ENCODE results near the gene MSH4.
"Not testable (repeated sequence)": the region's sequence is repeated elsewhere in the genome, so short reads cannot be mapped to it uniquely, and the experiment has no call there.

The MSH4 gene

DNA sequence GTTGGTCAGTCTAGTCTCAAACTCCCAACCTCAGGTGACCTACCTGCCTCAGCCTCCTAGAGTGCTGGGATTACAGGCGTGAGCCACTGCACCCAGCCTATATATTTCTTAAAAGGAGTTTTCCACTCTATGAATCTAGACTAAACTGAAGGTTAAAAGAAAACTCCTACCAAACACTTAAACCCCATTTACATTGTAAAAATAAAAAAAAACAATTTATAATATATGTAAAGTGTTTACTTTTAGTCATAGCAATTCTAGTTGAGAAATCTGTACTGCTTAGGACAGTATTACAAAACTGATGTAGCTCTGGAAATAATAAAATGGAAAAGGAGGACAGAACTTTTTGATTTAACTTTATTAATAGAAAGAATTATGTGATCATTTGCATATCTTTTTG lies 126.0 kb downstream of the MSH4 start:
- Histone ChIP-seq H3K4me3 (no peak overlapping the region), H3K4me1 (no peaks in the 10 kb centered on the region), H3K27ac (no peak overlapping the region), H3K36me3 (no peaks in the 10 kb centered on the region), H3K27me3 (no peaks in the 10 kb centered on the region), H3K9me3 (no peaks in the 10 kb centered on the region)
- TF ChIP-seq CTCF (IDR thresholded peaks at IDR 0.05), result no peak
- intact Hi-C loops (cut with DNase I; ENCODE audit: low total_unique reads), result no loop called here
- DNase-seq, result no peak

- no peaks in the 10 kb centered on the region for H3K36me3 ChIP-seq
- intact Hi-C loops (cut with DNase I; ENCODE audit: low total_unique reads), result no loop called here
- no peak for TF ChIP-seq CTCF (IDR thresholded peaks at IDR 0.05)
- no peaks in the 10 kb centered on the region for H3K9me3 ChIP-seq
- no peak for DNase-seq
- no peak within 1 kb of the TSS for H3K27ac ChIP-seq
- H3K4me1 ChIP-seq, result no peaks in the 10 kb centered on the region
- no peak within 1 kb of the TSS for H3K4me3 ChIP-seq
- no peaks in the 10 kb centered on the region for H3K27me3 ChIP-seq
These were observed 135.6 kb downstream of the MSH4 start, which contains the start of gene ASB17 for GRCh38 chr1:75932304-75932703. TSS of gene ASB17 (minus strand) at chr1:75932404. CDS start at chr1:75932291, 113 bp downstream.

GRCh38 chr1:75937034-75937433 lies 140.4 kb downstream of the MSH4 start:
- intact Hi-C loops (cut with DNase I; ENCODE audit: low total_unique reads), result no loop called here
- no peaks in the 10 kb centered on the region for H3K9me3 ChIP-seq
- DNase-seq, result no peak
- TF ChIP-seq CTCF (IDR thresholded peaks at IDR 0.05), result no peak
- no peaks in the 10 kb centered on the region for H3K4me1 ChIP-seq
- no peaks in the 10 kb centered on the region for H3K27me3 ChIP-seq
- no peak overlapping the region for H3K4me3 ChIP-seq
- no peak overlapping the region for H3K27ac ChIP-seq
- no peaks in the 10 kb centered on the region for H3K36me3 ChIP-seq

DNA sequence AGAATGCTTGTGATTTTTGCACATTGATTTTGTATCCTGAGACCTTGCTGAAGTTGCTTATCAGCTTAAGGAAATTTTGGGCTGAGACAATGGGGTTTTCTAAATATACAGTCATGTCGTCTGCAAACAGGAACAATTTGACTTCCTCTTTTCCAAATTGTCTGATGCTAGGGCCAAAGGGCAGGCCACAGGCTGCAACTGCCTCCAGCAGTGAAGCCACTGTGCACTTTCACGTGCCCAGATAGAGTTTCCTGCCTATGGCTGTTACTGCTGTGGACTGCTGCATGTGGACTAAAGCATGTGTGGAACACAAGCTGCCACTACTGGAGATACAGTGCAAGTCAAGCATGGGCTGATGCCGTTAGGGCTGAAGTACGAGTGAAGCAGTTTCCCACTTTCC lies 146.4 kb downstream of the MSH4 start:
- DNase-seq, H3K27me3 ChIP-seq: not testable (repeated sequence)

DNA sequence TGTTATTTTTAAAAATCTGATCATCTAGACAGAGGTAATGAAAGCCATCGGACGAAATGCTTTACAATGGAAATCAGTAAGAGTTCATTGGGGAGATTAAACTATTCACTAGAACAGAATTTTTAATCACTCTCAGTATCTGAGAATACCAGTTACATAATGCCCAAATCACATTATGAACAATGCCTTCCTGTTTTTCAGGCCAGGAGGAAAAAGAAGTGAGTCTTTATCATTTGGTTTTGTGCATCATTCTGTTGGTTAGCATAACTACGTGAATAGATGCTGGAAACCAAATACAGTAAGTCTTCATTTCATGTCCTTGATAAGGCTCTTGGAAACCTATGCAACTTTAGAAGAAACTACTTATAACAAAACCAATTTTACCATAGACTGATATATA lies 153.5 kb downstream of the MSH4 start:
- Histone ChIP-seq H3K27me3 (no peaks in the 10 kb centered on the region), H3K36me3 (no peaks in the 10 kb centered on the region), H3K27ac (no peak overlapping the region), H3K9me3 (no peaks in the 10 kb centered on the region), H3K4me3 (no peak overlapping the region), H3K4me1 (no peaks in the 10 kb centered on the region)
- intact Hi-C loops (cut with DNase I; ENCODE audit: low total_unique reads), result no loop called here
- DNase-seq, result no peak
- no peak for TF ChIP-seq CTCF (IDR thresholded peaks at IDR 0.05)

More for the DNA sequence above, 146.4 kb downstream of the MSH4 start:
- H3K4me3 ChIP-seq; H3K9me3 ChIP-seq; intact Hi-C loops (cut with DNase I; ENCODE audit: low total_unique reads); H3K4me1 ChIP-seq; H3K27ac ChIP-seq; H3K36me3 ChIP-seq: not testable (repeated sequence)

- no peak for TF ChIP-seq CTCF (IDR thresholded peaks at IDR 0.05)
- intact Hi-C loops (cut with DNase I; ENCODE audit: low total_unique reads), result no loop called here
- no peaks in the 10 kb centered on the region for H3K4me1 ChIP-seq
- H3K9me3 ChIP-seq, result no peaks in the 10 kb centered on the region
- DNase-seq, result no peak
- no peaks in the 10 kb centered on the region for H3K27me3 ChIP-seq
- H3K4me3 ChIP-seq, result no peak overlapping the region
- H3K27ac ChIP-seq, result no peak overlapping the region
- H3K36me3 ChIP-seq, result no peaks in the 10 kb centered on the region
These were observed 155.3 kb downstream of the MSH4 start for GRCh38 chr1:75952016-75952415.

All from tibial artery (tissue), 4 donors.